ENCODE data around the gene KMT2C. TPM values are rescaled to one million over a fixed set of nuclear protein-coding genes. Genes with fewer than 3 reads are reported as not detected.
A peak's percentile ranks its signal among the peaks of the same experiment; 100 is the strongest.

KMT2C gene
- total and polyA plus RNA-seq, 2 of the 13 experiments (the other 11 are each of a cell fraction or from before 2014, with no cell fraction given) = 7.1 to 14.4 TPM

DNA sequence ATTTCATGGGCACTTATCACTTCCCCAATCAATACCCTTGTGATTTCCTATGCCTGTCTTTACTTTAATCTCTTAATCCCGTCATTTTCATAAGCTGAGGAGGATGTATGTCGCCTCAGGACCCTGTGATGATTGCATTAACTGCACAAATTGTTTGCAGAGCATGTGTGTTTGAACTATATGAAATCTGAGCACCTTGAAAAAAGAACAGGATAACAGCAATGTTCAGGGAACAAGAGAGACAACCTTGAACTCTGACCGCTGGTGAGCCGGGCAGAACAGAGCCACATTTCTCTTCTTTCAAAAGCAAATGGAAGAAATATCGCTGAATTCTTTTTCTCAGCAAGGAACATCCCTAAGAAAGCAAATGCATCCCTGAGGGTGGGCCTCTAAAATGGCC is 84.1 kb downstream of the KMT2C start (continued):
- TF ChIP-seq SIX1 (CRISPR knock-in tag; IDR thresholded peaks at IDR 0.05; ENCODE audit: borderline replicate concordance) = peak; percentile 96
- TF ChIP-seq, protein P1, sequence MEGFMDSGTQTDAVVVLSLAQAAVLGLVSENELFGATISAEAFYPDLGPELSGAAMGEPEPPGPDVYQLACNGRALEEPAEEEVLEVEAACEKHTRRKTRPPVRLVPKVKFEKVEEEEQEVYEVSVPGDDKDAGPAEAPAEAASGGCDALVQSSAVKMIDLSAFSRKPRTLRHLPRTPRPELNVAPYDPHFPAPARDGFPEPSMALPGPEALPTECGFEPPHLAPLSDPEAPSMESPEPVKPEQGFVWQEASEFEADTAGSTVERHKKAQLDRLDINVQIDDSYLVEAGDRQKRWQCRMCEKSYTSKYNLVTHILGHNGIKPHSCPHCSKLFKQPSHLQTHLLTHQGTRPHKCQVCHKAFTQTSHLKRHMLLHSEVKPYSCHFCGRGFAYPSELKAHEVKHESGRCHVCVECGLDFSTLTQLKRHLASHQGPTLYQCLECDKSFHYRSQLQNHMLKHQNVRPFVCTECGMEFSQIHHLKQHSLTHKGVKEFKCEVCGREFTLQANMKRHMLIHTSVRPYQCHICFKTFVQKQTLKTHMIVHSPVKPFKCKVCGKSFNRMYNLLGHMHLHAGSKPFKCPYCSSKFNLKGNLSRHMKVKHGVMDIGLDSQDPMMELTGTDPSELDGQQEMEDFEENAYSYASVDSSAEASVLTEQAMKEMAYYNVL (CRISPR knock-in tag; IDR thresholded peaks at IDR 0.05; ENCODE audit: borderline replicate concordance) = peak; percentile 86
- TF ChIP-seq, protein P2, sequence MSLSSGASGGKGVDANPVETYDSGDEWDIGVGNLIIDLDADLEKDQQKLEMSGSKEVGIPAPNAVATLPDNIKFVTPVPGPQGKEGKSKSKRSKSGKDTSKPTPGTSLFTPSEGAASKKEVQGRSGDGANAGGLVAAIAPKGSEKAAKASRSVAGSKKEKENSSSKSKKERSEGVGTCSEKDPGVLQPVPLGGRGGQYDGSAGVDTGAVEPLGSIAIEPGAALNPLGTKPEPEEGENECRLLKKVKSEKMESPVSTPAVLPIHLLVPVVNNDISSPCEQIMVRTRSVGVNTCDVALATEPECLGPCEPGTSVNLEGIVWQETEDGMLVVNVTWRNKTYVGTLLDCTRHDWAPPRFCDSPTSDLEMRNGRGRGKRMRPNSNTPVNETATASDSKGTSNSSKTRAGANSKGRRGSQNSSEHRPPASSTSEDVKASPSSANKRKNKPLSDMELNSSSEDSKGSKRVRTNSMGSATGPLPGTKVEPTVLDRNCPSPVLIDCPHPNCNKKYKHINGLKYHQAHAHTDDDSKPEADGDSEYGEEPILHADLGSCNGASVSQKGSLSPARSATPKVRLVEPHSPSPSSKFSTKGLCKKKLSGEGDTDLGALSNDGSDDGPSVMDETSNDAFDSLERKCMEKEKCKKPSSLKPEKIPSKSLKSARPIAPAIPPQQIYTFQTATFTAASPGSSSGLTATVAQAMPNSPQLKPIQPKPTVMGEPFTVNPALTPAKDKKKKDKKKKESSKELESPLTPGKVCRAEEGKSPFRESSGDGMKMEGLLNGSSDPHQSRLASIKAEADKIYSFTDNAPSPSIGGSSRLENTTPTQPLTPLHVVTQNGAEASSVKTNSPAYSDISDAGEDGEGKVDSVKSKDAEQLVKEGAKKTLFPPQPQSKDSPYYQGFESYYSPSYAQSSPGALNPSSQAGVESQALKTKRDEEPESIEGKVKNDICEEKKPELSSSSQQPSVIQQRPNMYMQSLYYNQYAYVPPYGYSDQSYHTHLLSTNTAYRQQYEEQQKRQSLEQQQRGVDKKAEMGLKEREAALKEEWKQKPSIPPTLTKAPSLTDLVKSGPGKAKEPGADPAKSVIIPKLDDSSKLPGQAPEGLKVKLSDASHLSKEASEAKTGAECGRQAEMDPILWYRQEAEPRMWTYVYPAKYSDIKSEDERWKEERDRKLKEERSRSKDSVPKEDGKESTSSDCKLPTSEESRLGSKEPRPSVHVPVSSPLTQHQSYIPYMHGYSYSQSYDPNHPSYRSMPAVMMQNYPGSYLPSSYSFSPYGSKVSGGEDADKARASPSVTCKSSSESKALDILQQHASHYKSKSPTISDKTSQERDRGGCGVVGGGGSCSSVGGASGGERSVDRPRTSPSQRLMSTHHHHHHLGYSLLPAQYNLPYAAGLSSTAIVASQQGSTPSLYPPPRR (CRISPR knock-in tag; IDR thresholded peaks at IDR 0.05; ENCODE audit: borderline replicate concordance) = peak; percentile 37; the same call in 1 of the 2 replicates
- peak; percentile 49; the same call in 1 of the 2 replicates for TF ChIP-seq PHF21A (CRISPR knock-in tag; IDR thresholded peaks at IDR 0.05)

DNA sequence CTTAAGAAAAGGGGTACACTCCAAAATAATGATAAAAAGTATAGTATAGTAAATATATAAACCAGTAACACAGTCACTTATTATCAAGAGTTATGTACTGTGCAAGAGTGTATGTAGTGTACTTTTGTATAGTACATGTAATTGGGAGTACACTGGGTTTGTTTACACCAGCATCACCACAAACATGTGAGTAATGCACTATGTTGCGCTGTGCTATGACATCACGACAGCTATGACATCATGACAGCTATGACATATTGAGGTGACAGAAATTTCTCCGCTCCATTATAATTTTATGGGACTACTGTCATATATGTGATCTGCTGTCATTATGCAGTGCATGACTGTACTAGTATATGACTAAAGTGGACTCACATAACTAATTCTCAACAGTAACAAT is 84.6 kb downstream of the KMT2C start:
- intact Hi-C loops (cut with micrococcal nuclease; ENCODE audit: unreplicated experiment) (no loop called here), in situ Hi-C loops (cut with HindIII; ENCODE audit: extremely low pct_ligation_motif_present, low pct_unique_long_range_greater_than_20kb) (no loop called here)
- 94% methylated on average over 3 of the region's 3 CpGs for WGBS (ENCODE audit: low lambda C conversion rate)
- no peak overlapping the region for H3K4me2 ChIP-seq (ENCODE audit: low read depth, low read length)
- H3K9ac ChIP-seq (ENCODE audit: insufficient read depth, low read depth, low read length) = no peak overlapping the region
- ATAC-seq (no peak), FAIRE-seq (no peak), DNase-seq (ENCODE audit: low spot score) (no peak)
- H3K27ac ChIP-seq (ENCODE audit: extremely low read length, insufficient read depth, low read length) = no peak overlapping the region
- POLR2A ChIA-PET = no interaction called here
- H3K4me3 ChIP-seq (replicated peaks in 1 of 3; ENCODE audit: insufficient read depth in 1 of 3, low read depth in 2 of 3, low read length in 3 of 3) = no peak overlapping the region
- H2AFZ ChIP-seq (ENCODE audit: low read length) = no peak overlapping the region
- no peaks in the 10 kb centered on the region for H3K9me3 ChIP-seq (ENCODE audit: low read length)
- CTCF ChIA-PET (ENCODE audit: low intra/inter-chr PET ratio, low total read pairs) = no interaction called here
- H3K79me2 ChIP-seq (ENCODE audit: insufficient read depth, low read length) = peaks cover 7% of the 10 kb centered on the region
- H3K27me3 ChIP-seq (ENCODE audit: control insufficient read depth in 1 of 2, insufficient read depth in 2 of 2, low read length in 2 of 2) = no peaks in the 10 kb centered on the region
- H3K36me3 ChIP-seq (replicated peaks in 1 of 2; ENCODE audit: control insufficient read depth in 1 of 2, insufficient read depth in 2 of 2, low read length in 2 of 2) = 0 out of 5 replicates have a peak, but pooled peaks cover 0 to 15% of the 10 kb centered on the region in 2 experiments
- peaks cover 40% of the 10 kb centered on the region for H3K4me1 ChIP-seq (ENCODE audit: insufficient read depth, low read length)
- H4K20me1 ChIP-seq (ENCODE audit: insufficient read depth, low read length) = peaks cover 2% of the 10 kb centered on the region; the same call in 1 of the 2 replicates
- no TSS peak for BruUV-seq (replicated peaks)
- no peak for TF ChIP-seq ZC3H13 (CRISPR knock-in tag; IDR thresholded peaks at IDR 0.05)
- TF ChIP-seq CREB1 (IDR thresholded peaks at IDR 0.05) = peak; percentile 89
- TF ChIP-seq CREB1 (CRISPR knock-in tag; IDR thresholded peaks at IDR 0.05) = no peak
- TF ChIP-seq ZNF256 (CRISPR knock-in tag; conservative IDR thresholded peaks at IDR 0.05) = no peak
- TF ChIP-seq, protein P3, sequence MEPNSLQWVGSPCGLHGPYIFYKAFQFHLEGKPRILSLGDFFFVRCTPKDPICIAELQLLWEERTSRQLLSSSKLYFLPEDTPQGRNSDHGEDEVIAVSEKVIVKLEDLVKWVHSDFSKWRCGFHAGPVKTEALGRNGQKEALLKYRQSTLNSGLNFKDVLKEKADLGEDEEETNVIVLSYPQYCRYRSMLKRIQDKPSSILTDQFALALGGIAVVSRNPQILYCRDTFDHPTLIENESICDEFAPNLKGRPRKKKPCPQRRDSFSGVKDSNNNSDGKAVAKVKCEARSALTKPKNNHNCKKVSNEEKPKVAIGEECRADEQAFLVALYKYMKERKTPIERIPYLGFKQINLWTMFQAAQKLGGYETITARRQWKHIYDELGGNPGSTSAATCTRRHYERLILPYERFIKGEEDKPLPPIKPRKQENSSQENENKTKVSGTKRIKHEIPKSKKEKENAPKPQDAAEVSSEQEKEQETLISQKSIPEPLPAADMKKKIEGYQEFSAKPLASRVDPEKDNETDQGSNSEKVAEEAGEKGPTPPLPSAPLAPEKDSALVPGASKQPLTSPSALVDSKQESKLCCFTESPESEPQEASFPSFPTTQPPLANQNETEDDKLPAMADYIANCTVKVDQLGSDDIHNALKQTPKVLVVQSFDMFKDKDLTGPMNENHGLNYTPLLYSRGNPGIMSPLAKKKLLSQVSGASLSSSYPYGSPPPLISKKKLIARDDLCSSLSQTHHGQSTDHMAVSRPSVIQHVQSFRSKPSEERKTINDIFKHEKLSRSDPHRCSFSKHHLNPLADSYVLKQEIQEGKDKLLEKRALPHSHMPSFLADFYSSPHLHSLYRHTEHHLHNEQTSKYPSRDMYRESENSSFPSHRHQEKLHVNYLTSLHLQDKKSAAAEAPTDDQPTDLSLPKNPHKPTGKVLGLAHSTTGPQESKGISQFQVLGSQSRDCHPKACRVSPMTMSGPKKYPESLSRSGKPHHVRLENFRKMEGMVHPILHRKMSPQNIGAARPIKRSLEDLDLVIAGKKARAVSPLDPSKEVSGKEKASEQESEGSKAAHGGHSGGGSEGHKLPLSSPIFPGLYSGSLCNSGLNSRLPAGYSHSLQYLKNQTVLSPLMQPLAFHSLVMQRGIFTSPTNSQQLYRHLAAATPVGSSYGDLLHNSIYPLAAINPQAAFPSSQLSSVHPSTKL (CRISPR knock-in tag; IDR thresholded peaks at IDR 0.05) = no peak
- peak; percentile 85 for TF ChIP-seq ZBTB21 (CRISPR knock-in tag; IDR thresholded peaks at IDR 0.05)
- no peak for TF ChIP-seq ZNF558 (CRISPR knock-in tag; IDR thresholded peaks at IDR 0.05; ENCODE audit: borderline replicate concordance)
- TF ChIP-seq, protein P4, sequence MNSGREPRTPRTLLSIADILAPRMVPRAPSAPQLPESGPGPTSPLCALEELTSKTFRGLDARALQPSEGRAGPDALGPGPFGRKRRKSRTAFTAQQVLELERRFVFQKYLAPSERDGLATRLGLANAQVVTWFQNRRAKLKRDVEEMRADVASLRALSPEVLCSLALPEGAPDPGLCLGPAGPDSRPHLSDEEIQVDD (CRISPR knock-in tag; IDR thresholded peaks at IDR 0.05; ENCODE audit: borderline replicate concordance) = no peak
